Effector memory CD4-positive, alpha-beta T cell (primary cell): Measurements from ENCODE around the gene PRKAR1A.

Experiments used
- DNase-seq, 3 donors: peaks; one replicate each; pipeline ENCODE4 v3.0.0-alpha.2; 2020
- H3K27ac ChIP-seq: 2 replicates; pipeline ENCODE4 v1.7.0; 2013; ENCODE audit warnings: mild to moderate bottlenecking, low read length, moderate library complexity; ENCODE audit not compliant: insufficient read depth, poor library complexity, severe bottlenecking
- H3K27me3 ChIP-seq: replicated peaks from 2 replicates; pipeline ENCODE4 v1.7.0; 2013; ENCODE audit warnings: mild to moderate bottlenecking, low read length; ENCODE audit not compliant: insufficient read depth, control insufficient read depth, poor library complexity, severe bottlenecking
- H3K36me3 ChIP-seq: 2 replicates; pipeline ENCODE4 v1.7.0; 2013; ENCODE audit warnings: mild to moderate bottlenecking, low read length, moderate library complexity; ENCODE audit not compliant: control insufficient read depth, insufficient read depth
- H3K4me1 ChIP-seq: 2 replicates; pipeline ENCODE4 v1.7.0; 2013; ENCODE audit warnings: low read length, mild to moderate bottlenecking; ENCODE audit not compliant: control insufficient read depth, insufficient read depth, poor library complexity, severe bottlenecking
- H3K4me3 ChIP-seq: 2 replicates; pipeline ENCODE4 v1.7.0; 2013; ENCODE audit warnings: low read length, low read depth, mild to moderate bottlenecking; ENCODE audit not compliant: insufficient read depth, poor library complexity, severe bottlenecking
- H3K9me3 ChIP-seq: 2 replicates; pipeline ENCODE4 v1.7.0; 2013; ENCODE audit warnings: mild to moderate bottlenecking, low read length, moderate library complexity; ENCODE audit not compliant: control insufficient read depth

Gene PRKAR1A

GRCh38 chr17:68585643-68586042 is 73.4 kb downstream of the PRKAR1A start:
- no peak overlapping the region for H3K4me3 ChIP-seq
- H3K36me3 ChIP-seq: no peaks in the 10 kb centered on the region
- H3K27ac ChIP-seq: no peak overlapping the region
- DNase-seq: no peak
- no peaks in the 10 kb centered on the region for H3K4me1 ChIP-seq
- no peaks in the 10 kb centered on the region for H3K9me3 ChIP-seq
- H3K27me3 ChIP-seq: no peaks in the 10 kb centered on the region

GRCh38 chr17:68587026-68587425 is 74.8 kb downstream of the PRKAR1A start:
- no peak for DNase-seq
- Histone ChIP-seq H3K4me1 (no peaks in the 10 kb centered on the region), H3K4me3 (no peak overlapping the region), H3K36me3 (no peaks in the 10 kb centered on the region), H3K9me3 (no peaks in the 10 kb centered on the region), H3K27ac (no peak overlapping the region), H3K27me3 (no peaks in the 10 kb centered on the region)

- H3K36me3 ChIP-seq: no peaks in the 10 kb centered on the region
- no peaks in the 10 kb centered on the region for H3K9me3 ChIP-seq
- no peak overlapping the region for H3K27ac ChIP-seq
- no peak overlapping the region for H3K4me3 ChIP-seq
- no peaks in the 10 kb centered on the region for H3K4me1 ChIP-seq
- DNase-seq: no peak
- H3K27me3 ChIP-seq: no peaks in the 10 kb centered on the region
Measured at GRCh38 chr17:68587847-68588246, 75.6 kb downstream of the PRKAR1A start.

- H3K36me3 ChIP-seq: no peaks in the 10 kb centered on the region
- H3K4me1 ChIP-seq: no peaks in the 10 kb centered on the region
- no peak overlapping the region for H3K27ac ChIP-seq
- H3K27me3 ChIP-seq: no peaks in the 10 kb centered on the region
- DNase-seq: no peak
- no peak overlapping the region for H3K4me3 ChIP-seq
- no peaks in the 10 kb centered on the region for H3K9me3 ChIP-seq
Measured at GRCh38 chr17:68588362-68588761, 76.1 kb downstream of the PRKAR1A start.

GRCh38 chr17:68589086-68589485 is 76.9 kb downstream of the PRKAR1A start:
- peaks cover 3% of the 10 kb centered on the region for H3K27me3 ChIP-seq
- H3K4me3 ChIP-seq: no peak overlapping the region
- no peak overlapping the region for H3K27ac ChIP-seq
- H3K9me3 ChIP-seq: no peaks in the 10 kb centered on the region
- DNase-seq: no peak
- no peaks in the 10 kb centered on the region for H3K4me1 ChIP-seq
- no peaks in the 10 kb centered on the region for H3K36me3 ChIP-seq

GRCh38 chr17:68591583-68591982 is 79.4 kb downstream of the PRKAR1A start:
- Histone ChIP-seq H3K9me3 (no peaks in the 10 kb centered on the region), H3K27me3 (peaks cover 3% of the 10 kb centered on the region), H3K36me3 (no peaks in the 10 kb centered on the region), H3K27ac (no peak overlapping the region), H3K4me1 (no peaks in the 10 kb centered on the region), H3K4me3 (no peak overlapping the region)
- no peak for DNase-seq

- no peak for DNase-seq
Measured at GRCh38 chr17:68592009-68592408, 79.8 kb downstream of the PRKAR1A start.

GRCh38 chr17:68592682-68593641 is 80.7 kb downstream of the PRKAR1A start:
- Histone ChIP-seq H3K4me3 (no peak overlapping the region), H3K4me1 (no peaks in the 10 kb centered on the region)

More at GRCh38 chr17:68592009-68592408, 79.8 kb downstream of the PRKAR1A start:
- no peak overlapping the region for H3K27ac ChIP-seq
- no peaks in the 10 kb centered on the region for H3K4me1 ChIP-seq
- peaks cover 3% of the 10 kb centered on the region for H3K27me3 ChIP-seq
- H3K4me3 ChIP-seq: no peak overlapping the region
- no peaks in the 10 kb centered on the region for H3K9me3 ChIP-seq
- no peaks in the 10 kb centered on the region for H3K36me3 ChIP-seq

GRCh38 chr17:68594552-68594951 is 82.3 kb downstream of the PRKAR1A start:
- Histone ChIP-seq H3K36me3 (no peaks in the 10 kb centered on the region), H3K27me3 (peaks cover 9% of the 10 kb centered on the region), H3K4me3 (no peak overlapping the region), H3K4me1 (no peaks in the 10 kb centered on the region), H3K9me3 (no peaks in the 10 kb centered on the region), H3K27ac (no peak overlapping the region)
- DNase-seq: no peak

More at GRCh38 chr17:68592682-68593641, 80.7 kb downstream of the PRKAR1A start:
- H3K27me3 ChIP-seq: peaks cover 3% of the 10 kb centered on the region
- H3K36me3 ChIP-seq: no peaks in the 10 kb centered on the region
- no peak overlapping the region for H3K27ac ChIP-seq
- H3K9me3 ChIP-seq: no peaks in the 10 kb centered on the region
- no peak for DNase-seq

GRCh38 chr17:68595496-68595895 is 83.3 kb downstream of the PRKAR1A start:
- H3K27ac ChIP-seq: no peak overlapping the region
- H3K4me1 ChIP-seq: peaks cover 5% of the 10 kb centered on the region
- H3K9me3 ChIP-seq: no peaks in the 10 kb centered on the region
- H3K27me3 ChIP-seq: peaks cover 18% of the 10 kb centered on the region
- no peak overlapping the region for H3K4me3 ChIP-seq
- no peaks in the 10 kb centered on the region for H3K36me3 ChIP-seq
- DNase-seq: no peak
